Progenitor cell of endocrine pancreas (in vitro differentiated cells): ENCODE measurements around the gene SLC16A5. TPM values are rescaled to one million over a fixed set of nuclear protein-coding genes. Genes with fewer than 3 reads are reported as not detected.

Experiments
- DNase-seq: peaks from one replicate; pipeline ENCODE4 v3.0.0; 2021; ENCODE audit warnings: low spot score; ENCODE audit not compliant: unreplicated experiment
- H3K27ac Mint-ChIP-seq: 2 replicates; pipeline ENCODE4 v1.8.0; 2021; ENCODE audit warnings: mild to moderate bottlenecking, moderate library complexity, mixed read lengths
- H3K27me3 Mint-ChIP-seq: 2 replicates; pipeline ENCODE4 v1.8.0; 2021; ENCODE audit warnings: mixed read lengths
- H3K36me3 Mint-ChIP-seq: 2 replicates; pipeline ENCODE4 v1.8.0; 2022; ENCODE audit warnings: mixed read lengths; ENCODE audit not compliant: insufficient read depth
- H3K4me1 Mint-ChIP-seq: 2 replicates; pipeline ENCODE4 v1.8.0; 2021; ENCODE audit warnings: low read depth, mixed read lengths
- H3K4me3 Mint-ChIP-seq: 2 replicates; pipeline ENCODE4 v1.8.0; 2021; ENCODE audit warnings: low read depth, mild to moderate bottlenecking, moderate library complexity, mixed read lengths
- H3K9me3 Mint-ChIP-seq: 2 replicates; pipeline ENCODE4 v1.8.0; 2021; ENCODE audit warnings: low read depth, mixed read lengths
- CTCF ChIP-seq: fragments of 200-600 bp; sonication (generic); IDR thresholded peaks from one replicate; pipeline ENCODE4 v1.5.0; 2021; ENCODE audit warnings: antibody characterized with exemption, mild to moderate bottlenecking; ENCODE audit not compliant: unreplicated experiment
- total RNA-seq: library from RNA; stranded (reverse); gene quantifications from 2 replicates; pipeline ENCODE4 v1.2.1, GENCODE V29; 2021

SLC16A5 gene
- total RNA-seq, 1 donor from 2014 or later: 16.9 TPM

GRCh38 chr17:75146592-75146991, 58.8 kb downstream of the SLC16A5 start:
- Mint-ChIP-seq H3K36me3 (peaks cover 41% of the 10 kb centered on the region), H3K27ac (peak overlapping the region; percentile 79), H3K9me3 (no peaks in the 10 kb centered on the region), H3K4me1 (peaks cover 6% of the 10 kb centered on the region), H3K4me3 (no peak overlapping the region), H3K27me3 (no peaks in the 10 kb centered on the region)
- no peak for DNase-seq
- TF ChIP-seq CTCF: no peak

GRCh38 chr17:75147878-75148546, 60.3 kb downstream of the SLC16A5 start:
- H3K9me3 Mint-ChIP-seq: no peaks in the 10 kb centered on the region
- TF ChIP-seq CTCF: no peak
- H3K27ac Mint-ChIP-seq: peak overlapping the region; percentile 74
- H3K36me3 Mint-ChIP-seq: peaks cover 38% of the 10 kb centered on the region
- H3K4me1 Mint-ChIP-seq: peaks cover 18% of the 10 kb centered on the region
- no peak for DNase-seq
- no peaks in the 10 kb centered on the region for H3K27me3 Mint-ChIP-seq
- no peak overlapping the region for H3K4me3 Mint-ChIP-seq

- peak overlapping the region; percentile 96 for H3K27ac Mint-ChIP-seq
- no peaks in the 10 kb centered on the region for H3K27me3 Mint-ChIP-seq
- H3K4me1 Mint-ChIP-seq: peaks cover 22% of the 10 kb centered on the region
- H3K36me3 Mint-ChIP-seq: peaks cover 21% of the 10 kb centered on the region
- peak overlapping the region; percentile 97 for H3K4me3 Mint-ChIP-seq
- no peak for DNase-seq
- H3K9me3 Mint-ChIP-seq: no peaks in the 10 kb centered on the region
- TF ChIP-seq CTCF: no peak
Observed at GRCh38 chr17:75151930-75152329, 64.2 kb downstream of the SLC16A5 start.

- no peak for TF ChIP-seq CTCF
- no peak for DNase-seq
- Mint-ChIP-seq H3K4me3 (peak overlapping the region; percentile 97), H3K4me1 (peaks cover 21% of the 10 kb centered on the region), H3K27ac (peak overlapping the region; percentile 96), H3K36me3 (peaks cover 15% of the 10 kb centered on the region), H3K9me3 (no peaks in the 10 kb centered on the region), H3K27me3 (no peaks in the 10 kb centered on the region)
Observed at GRCh38 chr17:75152523-75152921, 64.8 kb downstream of the SLC16A5 start.

GRCh38 chr17:75152922-75153779, 65.4 kb downstream of the SLC16A5 start:
- no peak for TF ChIP-seq CTCF
- no peaks in the 10 kb centered on the region for H3K9me3 Mint-ChIP-seq
- no peaks in the 10 kb centered on the region for H3K27me3 Mint-ChIP-seq
- H3K27ac Mint-ChIP-seq: peak overlapping the region; percentile 96
- H3K4me3 Mint-ChIP-seq: peak overlapping the region; percentile 97
- peaks cover 21% of the 10 kb centered on the region for H3K4me1 Mint-ChIP-seq
- no peak for DNase-seq
- H3K36me3 Mint-ChIP-seq: peaks cover 9% of the 10 kb centered on the region
